GM12872 (cell line): ENCODE data around the gene ECHDC3.

Experiments used
- TF ChIP-seq, protein P1 (sequence below): IDR thresholded peaks from 3 replicates; pipeline ENCODE4 v1.5.1; 2011; ENCODE audit warnings: low read depth, mild to moderate bottlenecking, low read length, moderate library complexity; ENCODE audit not compliant: insufficient read depth

Gene ECHDC3

DNA sequence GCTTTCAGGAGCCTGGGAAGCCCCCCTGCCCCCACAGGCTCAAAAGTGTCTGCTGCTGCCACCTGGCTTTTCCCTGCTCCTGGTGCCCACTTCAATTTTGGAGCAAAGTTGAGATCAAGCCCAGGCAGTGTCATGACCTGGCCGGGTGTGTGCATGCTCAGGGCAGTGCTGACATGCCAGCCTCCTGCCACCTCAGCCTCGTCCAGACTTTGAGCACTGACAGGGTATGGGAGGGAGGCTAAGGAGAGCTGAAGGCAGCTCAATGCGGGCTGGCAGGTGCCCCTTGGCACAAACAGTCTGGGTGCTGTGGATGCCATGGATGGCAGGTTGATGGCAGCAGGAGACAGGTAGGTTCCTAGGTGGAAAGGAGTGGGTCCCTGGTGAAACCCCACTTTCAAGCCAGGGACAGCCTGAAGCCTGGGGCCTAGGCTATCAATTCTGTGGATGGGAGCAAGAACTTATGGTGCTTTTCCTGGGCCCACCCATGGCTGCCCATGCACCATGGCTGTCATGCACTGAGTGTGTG is 12.3 kb upstream of the ECHDC3 start:
- TF ChIP-seq, protein P1, sequence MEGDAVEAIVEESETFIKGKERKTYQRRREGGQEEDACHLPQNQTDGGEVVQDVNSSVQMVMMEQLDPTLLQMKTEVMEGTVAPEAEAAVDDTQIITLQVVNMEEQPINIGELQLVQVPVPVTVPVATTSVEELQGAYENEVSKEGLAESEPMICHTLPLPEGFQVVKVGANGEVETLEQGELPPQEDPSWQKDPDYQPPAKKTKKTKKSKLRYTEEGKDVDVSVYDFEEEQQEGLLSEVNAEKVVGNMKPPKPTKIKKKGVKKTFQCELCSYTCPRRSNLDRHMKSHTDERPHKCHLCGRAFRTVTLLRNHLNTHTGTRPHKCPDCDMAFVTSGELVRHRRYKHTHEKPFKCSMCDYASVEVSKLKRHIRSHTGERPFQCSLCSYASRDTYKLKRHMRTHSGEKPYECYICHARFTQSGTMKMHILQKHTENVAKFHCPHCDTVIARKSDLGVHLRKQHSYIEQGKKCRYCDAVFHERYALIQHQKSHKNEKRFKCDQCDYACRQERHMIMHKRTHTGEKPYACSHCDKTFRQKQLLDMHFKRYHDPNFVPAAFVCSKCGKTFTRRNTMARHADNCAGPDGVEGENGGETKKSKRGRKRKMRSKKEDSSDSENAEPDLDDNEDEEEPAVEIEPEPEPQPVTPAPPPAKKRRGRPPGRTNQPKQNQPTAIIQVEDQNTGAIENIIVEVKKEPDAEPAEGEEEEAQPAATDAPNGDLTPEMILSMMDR = no peak

DNA sequence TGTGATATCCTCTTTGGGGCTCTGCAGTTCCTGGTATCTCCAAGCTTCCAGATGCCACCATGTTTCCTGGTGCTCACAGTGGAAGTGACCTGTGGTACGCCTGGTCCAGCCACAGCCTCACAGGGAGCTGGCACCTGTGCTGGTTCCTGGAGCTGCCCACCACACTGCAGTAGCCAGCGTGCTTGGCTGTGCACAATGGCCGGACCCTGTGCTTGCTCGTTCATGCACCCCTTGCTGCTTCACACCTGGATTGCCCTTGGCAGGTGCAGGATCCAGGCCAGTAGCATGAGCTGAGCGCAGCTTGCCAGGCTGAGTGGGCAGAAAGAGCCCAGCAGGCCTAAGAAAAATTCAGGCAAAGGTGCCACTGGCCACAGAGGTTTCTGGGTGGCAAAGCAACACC is 11.4 kb upstream of the ECHDC3 start:
- TF ChIP-seq, protein P1 = no peak

DNA sequence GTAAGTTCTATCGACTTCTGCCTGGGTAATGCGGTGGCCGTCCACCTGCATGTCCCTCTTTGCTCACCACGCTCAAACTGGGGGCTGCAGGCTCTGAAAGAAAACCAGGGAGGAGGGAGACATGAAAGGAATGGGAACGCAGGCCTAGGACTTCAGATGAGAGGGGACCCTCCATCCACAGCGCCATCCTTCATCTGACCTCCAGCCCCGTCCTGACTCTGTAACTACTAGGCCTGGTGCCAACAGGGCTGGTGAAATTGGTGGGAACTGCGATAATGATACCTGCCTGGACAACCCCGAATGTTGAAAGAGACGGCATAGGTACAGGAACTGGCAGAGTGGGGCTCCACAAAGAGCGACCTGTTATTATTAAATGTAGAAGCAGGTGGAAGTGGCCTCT is 1.3 kb upstream of the ECHDC3 start:
- TF ChIP-seq, protein P1 = no peak

DNA sequence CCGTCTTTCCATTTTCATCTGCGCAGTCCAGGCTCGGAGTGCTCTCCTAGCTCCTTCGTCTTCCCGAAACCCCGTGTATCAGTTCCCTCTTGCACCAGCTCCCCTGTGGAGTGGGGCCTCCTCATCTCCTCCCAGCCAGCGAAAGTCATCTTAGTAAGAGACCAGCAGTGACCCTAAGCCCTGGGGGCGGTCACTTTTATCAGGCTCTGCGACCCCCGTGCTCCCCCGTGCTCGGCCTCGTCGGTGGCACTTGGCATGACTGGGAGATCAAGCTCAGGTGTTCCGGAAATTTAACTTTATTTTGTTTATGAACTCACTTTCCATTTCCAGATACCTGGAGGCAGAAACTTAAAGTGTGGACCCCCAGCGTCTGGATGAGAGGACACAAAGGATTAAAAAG is 574 bp upstream of the ECHDC3 start:
- TF ChIP-seq, protein P1 = no peak

DNA sequence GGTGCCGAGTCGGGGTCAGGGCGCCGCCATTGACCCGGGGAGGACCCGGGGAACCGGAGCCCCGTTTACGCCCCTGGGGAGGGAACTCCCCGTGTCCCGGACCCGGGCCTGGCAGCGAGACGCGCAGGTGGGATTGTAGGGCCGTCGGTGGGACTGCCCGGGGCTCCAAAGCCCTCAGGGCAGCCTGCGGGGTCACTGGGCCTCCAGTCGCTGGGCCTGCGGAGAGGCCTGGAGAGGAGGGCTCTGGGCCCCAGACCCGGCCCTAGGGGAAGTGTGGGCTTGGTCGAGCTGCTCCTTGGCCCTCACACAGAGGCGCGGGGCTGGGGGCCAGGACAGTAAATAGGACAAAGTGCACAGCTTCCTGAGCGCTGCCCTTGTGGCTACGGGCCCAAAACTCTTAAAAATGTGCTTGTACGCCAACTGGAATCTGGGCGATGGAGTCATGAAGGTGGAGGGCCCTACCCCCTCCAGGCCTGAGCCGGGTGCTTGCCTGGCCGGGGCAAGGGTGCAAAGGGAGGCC is 657 bp downstream of the ECHDC3 start:
- TF ChIP-seq, protein P1 = no peak

DNA sequence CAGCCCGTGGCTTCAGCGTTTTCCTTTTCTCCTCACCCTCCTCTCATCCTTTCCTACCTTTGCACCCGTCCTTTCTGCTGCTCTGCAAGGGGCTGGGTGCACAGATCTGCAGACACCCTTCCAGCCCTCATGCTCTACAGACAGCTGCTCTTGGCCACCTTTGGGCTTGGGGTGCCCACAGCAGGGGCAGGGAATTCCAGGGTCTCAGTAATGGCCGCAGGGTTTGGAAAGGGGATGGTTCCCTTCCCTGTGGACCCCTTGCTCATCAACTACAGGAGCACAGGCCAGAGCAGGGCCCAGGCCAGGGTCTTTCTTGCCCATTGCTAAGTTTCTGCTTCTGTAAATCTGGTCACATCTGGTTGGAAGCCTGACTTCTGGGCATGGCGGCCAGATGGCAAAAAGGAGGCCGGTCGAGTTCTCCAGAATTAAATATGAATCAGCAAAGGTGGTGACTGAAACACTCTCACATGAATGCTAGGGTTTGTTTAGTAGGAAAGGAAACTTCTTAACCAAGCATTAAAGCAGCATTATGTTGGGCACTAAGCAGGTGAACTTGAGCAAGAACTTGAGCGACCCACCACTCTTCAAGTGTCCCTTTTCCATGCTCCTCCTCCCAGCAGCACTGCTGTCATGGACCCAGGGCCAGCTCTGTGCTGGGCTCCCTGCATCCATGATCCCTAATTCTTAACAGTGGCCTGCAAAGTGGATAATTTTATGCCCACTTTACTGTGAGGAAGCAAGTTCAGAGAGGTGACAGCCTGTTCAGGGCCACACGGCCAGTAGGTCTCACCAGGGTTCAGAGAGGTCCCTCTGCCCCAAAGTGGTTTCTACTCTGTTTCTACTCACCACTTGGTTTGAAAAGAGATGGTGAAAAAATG is 1.5 kb downstream of the ECHDC3 start:
- TF ChIP-seq, protein P1 = no peak

DNA sequence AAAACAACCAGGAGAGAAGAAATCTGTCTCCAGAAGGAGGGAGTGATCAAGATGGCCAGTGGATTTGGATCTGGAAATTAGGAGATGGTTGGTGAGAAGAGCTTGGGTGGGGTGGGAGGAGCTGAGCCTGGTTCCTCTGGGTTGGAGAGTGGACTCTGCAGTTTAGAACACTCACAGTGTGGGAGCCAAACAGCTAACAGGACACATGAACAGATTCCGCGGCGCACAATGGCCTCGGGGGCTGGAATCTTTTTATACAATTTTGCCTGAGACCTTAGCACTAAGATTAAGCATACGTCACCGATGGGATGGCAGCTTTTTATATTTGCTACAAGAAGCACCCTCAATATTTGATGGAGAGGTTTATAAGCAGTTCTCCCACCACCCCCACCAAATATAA is 2.9 kb downstream of the ECHDC3 start:
- TF ChIP-seq, protein P1 = no peak
